Spleen (tissue), 7 donors: ENCODE data around the gene MAN1A2.
"Not testable (repeated sequence)": the region's sequence is repeated elsewhere in the genome, so short reads cannot be mapped to it uniquely, and the experiment has no call there.

Experiments used
- CTCF ChIP-seq, 11 experiments: fragments of 200-600 bp in 7 of 11; fragments of 450-650 bp in 4 of 11; sonication (generic) in 4 of 11; IDR thresholded peaks in 8 of 11; conservative IDR thresholded peaks in 3 of 11; 1 replicate in 7 of 11; 2 replicates in 4 of 11; pipeline versions ENCODE4 v1.4.0 to v1.8.0; 2016 to 2021; ENCODE audit warnings: antibody characterized with exemption in 11 of 11, inconsistent platforms in 4 of 11, mild to moderate bottlenecking in 1 of 11
- POLR2A ChIP-seq, 3 donors: fragments of 450-650 bp; IDR thresholded peaks; one replicate each; pipeline ENCODE4 v1.5.1; 2017; ENCODE audit warnings: antibody characterized with exemption in 3 of 3, mild to moderate bottlenecking in 1 of 3
- POLR2AphosphoS5 ChIP-seq, 3 donors: sonication (generic); formaldehyde crosslinking; IDR thresholded peaks; one replicate each; pipeline ENCODE4 v1.5.1; 2017; ENCODE audit warnings: antibody characterized with exemption in 3 of 3
- donor health status: DM: no; HTN: no; CAD: no; lungs with moderate emphysema.
- donor health status: DM: no; HTN: no; CAD: no.
- donor health status: DM: no; HTN: no; CAD: no.

DNA sequence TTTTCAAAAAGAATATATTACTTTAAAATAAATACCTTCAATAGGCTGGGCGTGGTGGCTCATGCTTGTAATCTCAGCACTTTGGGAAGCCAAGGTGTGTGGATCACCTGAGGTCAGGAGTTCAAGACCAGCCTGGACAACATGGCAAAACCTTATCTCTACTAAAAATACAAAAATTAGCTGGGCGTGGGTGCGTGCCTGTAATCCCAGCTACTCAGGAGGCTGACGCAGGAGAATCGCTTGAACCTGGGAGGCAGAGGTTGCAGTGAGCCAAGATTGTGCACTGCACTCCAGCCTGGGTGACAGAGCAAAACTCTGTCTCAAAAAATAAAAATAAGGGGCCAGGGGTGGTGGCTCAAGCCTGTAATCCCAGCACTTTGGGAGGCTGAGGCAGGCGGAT, 41.2 kb upstream of the MAN1A2 start:
- TF ChIP-seq CTCF (IDR thresholded peaks at IDR 0.05 in 8 of 11, conservative IDR thresholded peaks at IDR 0.05 in 3 of 11); POLR2A (IDR thresholded peaks at IDR 0.05); POLR2AphosphoS5 (IDR thresholded peaks at IDR 0.05): not testable (repeated sequence)
